ENCODE measurements around the gene PABPN1L.

- no peak for TF ChIP-seq CTCF (IDR thresholded peaks at IDR 0.05)
- TF ChIP-seq POLR2AphosphoS5 (IDR thresholded peaks at IDR 0.05): no peak
- TF ChIP-seq EP300 (IDR thresholded peaks at IDR 0.05): no peak
- no peak for TF ChIP-seq POLR2A (IDR thresholded peaks at IDR 0.05)
Measured at GRCh38 chr16:88841521-88842307, 24.7 kb downstream of the PABPN1L start.

Data from stomach (tissue), 4 donors.